GM19035 (cell line): ENCODE measurements around the gene ARHGAP24.

Experiments used
- ATAC-seq: cut with Tn5 transposase; IDR thresholded peaks from one replicate; pipeline ENCODE4 v1.9.1; 2021; ENCODE audit not compliant: unreplicated experiment

Gene ARHGAP24

DNA sequence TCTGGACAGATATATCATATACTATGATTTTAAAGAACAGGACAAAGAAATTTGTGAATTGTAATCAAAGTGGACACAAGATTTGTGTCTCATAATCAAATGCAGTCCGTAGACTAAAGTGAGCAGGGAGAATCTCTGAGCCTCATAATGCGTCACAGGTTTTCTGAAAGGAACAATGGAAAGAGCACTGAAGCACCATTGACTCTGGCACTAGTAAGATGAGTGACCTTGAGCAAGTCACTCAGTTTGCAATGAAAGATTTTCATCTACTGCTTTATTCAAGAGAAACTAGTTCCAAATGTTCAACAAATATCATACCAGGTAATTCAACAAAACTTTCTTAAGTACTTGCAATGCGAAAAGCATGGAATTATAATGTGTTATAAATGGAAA, 569.6 kb downstream of the ARHGAP24 start:
- ATAC-seq, result no peak

DNA sequence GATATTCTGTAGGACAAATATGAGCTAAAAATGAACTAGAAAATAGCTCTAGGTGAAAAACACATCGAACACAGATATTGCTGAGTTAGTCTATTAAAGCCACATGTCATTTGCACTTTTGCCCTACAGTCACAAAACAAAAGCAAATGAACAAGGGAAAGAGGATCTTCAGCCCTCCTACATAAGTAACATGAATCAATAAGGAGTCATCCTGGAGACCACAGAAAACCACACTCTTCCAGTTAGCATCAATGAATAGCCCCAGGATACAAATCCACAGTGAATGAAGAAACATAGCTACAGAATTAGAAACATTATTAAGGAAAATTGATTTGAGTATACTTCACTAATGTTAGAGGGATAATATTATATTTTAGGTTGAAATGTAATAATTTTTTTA, 573.5 kb downstream of the ARHGAP24 start:
- no peak for ATAC-seq

DNA sequence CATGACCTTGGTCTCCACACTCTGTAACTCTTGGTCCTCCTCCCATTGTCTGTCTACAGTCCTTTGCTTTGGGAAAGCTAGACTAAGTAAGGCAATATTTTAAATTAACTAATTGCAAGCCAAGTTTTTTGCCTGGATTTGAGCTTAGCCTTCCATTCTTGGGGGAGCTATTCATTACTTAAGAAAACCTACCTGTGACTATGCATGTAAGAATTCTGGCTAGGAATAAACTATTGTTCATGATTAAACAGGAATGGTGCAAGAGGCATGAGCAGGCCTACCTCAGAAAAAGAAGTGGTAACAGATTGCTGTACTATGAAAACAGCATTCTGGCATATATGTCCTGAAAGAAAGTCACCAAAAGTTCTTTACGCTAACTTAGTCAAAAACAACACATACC, 575.5 kb downstream of the ARHGAP24 start:
- ATAC-seq, result no peak
